HuH-7 (cell line): ENCODE measurements around the gene EXOC7.
"Not testable (repeated sequence)": the region's sequence is repeated elsewhere in the genome, so short reads cannot be mapped to it uniquely, and the experiment has no call there.

Experiments
- DNase-seq: peaks from one replicate; pipeline ENCODE4 v3.0.0; 2011; ENCODE audit warnings: low spot score

The EXOC7 gene

DNA sequence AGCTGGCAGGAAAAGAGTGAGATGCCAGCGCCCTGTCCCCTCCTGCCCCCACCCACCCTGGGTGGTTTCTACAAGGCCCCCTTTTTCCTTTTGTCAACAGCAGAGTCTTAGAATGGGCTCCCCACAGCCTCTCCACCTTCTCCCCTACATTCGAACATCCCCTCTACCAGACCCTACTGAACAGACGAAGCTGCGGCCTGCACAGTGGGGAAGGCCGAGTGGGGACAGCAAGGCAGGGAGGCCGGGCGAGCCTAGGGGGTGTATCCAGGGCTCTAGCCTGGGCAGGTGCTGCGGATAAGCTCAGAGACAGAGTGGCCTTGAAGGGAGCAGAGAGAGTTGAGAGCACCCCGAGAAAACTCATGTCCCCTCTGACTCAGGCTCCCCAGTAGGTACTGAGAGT is 17.2 kb downstream of the EXOC7 start:
- DNase-seq = no peak

GRCh38 chr17:76085731-76086366 is 17.7 kb downstream of the EXOC7 start:
- no peak for DNase-seq

- no peak for DNase-seq
Observed at GRCh38 chr17:76085066-76085730, 18.4 kb downstream of the EXOC7 start.

GRCh38 chr17:76083536-76084182 is 19.9 kb downstream of the EXOC7 start:
- no peak for DNase-seq

DNA sequence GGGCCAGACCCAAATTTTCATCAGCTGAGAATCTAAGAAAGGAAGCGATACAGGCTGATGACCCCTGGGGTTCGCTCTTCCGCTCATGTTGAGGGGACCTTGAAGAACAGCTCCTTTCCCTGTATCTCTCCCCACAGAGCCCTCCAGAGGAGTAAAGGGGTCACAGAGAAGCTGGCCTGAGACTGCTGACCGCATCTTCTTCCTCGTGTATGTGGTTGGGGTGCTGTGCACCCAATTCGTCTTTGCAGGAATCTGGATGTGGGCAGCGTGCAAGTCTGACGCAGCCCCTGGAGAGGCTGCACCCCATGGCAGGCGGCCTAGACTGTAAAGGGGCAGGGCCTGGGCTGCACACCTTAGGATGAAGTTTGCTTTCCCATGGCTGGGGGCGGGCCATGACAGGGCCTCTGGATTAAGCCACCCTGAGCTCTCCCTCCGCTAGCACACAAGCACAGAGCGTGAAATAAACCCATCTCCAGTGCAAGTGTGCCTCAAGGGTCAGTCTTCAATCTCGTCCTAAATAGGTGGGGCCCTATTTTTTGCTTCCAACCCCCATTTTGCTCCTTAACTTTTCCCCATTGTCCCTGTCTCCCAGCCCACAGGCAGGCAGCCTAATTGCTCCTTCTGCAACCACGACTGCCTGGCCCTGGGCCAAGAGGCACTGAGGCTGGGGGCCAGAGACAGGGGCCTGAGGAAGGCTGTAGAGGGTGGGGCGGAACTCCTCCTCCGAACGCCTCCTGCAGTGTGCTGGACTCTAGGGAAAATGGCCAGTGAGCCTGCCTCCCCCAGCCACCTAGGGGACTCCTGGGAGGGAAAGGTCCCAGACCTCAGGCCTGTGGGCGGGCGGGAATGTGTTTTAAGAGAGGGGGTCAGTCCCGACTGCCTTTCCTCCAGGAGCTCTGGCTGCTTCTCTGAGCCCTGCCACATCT is 21.0 kb downstream of the EXOC7 start:
- DNase-seq = no peak

- DNase-seq = no peak
Observed at GRCh38 chr17:76081295-76082210, 22.0 kb downstream of the EXOC7 start.

DNA sequence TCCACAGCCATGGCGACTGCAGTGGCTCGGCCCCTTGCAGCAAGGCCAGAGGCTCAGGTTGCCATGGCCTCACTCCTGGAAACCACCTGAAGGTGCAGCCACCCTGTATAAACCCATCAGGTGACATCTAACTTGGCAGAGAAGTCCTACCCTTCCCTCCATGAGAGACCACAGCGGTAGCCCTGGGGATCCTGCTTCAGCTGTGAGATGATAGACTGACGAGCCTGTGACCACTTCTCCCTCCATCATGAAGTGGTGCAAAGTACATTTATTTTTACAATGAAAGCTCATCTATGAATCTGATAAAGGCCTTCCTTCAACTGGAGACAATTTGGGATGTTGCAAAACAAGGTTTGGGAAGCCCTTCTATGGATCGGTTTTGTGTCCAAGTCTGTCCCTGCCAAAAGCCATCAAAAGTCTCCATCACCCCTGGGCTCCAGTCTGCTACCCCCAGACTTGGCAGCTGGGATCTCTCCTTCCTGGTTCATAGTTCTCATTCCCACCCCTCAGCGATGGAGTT is 22.8 kb downstream of the EXOC7 start:
- no peak for DNase-seq

- peak; percentile 36 for DNase-seq
Observed at GRCh38 chr17:76079956-76080767, 23.4 kb downstream of the EXOC7 start.

DNA sequence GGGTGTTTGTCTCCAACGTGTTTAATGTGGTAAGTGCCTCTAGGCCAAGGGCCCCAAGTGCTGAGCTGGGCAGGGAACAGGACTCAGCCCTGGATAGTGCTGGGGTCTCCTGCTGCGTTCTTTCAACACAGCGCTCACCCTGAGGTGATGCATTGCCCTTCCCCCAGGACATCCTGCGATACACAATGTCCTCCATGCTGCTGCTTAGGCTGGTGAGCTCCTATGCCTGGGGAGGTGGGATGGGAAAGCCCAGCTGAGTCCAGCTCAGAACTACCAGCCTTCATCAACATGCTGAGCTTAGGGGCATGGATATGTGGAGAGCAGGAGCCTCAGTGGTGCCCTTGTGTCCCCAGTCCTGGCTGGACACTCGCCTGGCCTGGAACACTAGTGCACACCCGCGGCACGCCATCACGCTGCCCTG is 24.0 kb downstream of the EXOC7 start:
- DNase-seq = no peak

DNA sequence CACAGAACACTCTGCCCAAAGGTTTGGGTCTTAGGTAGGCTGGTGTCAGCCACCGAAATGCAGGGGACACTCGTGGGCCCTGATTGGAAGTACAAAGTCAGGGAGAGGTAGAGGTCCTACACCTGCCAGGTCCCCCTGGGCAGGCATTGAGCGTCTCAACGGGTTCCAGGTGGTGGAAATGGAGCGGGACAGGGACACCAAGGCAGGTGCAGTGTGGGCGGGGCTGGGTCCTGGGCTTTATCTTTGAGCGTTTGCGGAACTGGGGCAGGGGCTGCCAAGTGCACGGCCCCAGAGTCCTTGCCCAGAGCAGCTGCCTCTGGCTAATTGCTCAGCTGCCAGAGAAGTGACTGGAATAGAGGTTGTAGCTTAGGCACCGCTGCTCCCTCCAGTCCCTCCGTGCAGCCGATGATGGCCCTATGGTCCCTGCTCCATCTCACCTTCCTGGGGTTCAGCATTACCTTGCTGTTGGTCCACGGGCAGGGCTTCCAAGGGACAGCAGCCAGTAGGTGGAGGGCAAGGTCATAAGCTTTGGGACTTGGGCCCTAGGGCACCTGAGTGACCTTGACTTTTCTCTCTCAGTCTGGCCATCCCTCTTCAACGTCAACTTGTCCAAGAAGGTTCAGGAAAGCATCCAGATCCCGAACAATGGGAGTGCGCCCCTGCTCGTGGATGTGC is 24.6 kb downstream of the EXOC7 start, which contains the start of gene ZACN:
TSS of gene ZACN (plus strand) at position 323 of the 675 bp plus-strand sequence. CDS start at position 406, 83 bp downstream.
- no peak for DNase-seq

DNA sequence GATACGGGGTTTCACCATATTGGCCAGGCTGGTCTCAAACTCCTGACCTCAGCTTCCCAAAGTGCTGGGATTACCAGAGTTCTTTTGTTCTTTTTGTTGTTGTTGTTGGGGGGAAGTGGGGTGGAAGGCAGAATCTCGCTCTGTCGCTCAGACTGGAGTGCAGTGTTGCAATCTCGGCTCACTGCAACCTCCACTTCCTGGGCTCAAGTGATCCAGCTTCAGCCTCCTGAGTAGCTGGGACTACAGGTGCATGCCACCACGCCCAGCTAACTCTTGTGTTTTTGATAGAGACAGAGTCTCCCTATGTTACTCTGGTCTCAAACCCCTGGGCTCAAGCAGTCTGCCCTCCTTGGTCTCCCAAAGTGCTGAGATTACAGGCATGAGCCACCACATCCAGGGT is 25.2 kb downstream of the EXOC7 start:
- not testable (repeated sequence) for DNase-seq

DNA sequence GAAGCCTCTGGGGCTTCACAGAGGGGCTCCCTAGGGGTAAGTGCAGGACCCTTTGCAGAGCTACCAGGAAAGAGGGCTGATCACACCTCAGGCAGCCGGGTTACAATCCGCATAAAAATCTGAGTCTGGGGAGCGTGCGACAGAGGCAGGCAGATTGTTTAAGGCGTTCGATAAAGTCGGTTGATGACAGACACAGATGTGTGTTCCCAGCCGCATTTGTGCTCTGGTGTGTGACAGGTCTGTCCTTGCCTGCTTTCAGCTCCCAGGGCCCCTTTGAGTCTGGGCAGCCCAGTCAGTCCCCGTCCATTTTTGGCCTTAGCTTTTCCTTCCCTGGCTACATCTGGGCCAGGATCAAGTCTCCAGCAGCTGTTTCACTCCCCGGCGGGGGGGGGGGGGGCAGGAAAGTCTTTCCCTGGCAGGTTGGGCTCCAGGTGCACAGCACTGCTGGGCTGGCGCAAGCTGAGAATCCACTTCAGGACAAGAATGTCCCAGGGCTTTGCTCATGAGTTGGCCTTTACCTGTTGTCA is 25.9 kb downstream of the EXOC7 start:
- peak; percentile 37 for DNase-seq

DNA sequence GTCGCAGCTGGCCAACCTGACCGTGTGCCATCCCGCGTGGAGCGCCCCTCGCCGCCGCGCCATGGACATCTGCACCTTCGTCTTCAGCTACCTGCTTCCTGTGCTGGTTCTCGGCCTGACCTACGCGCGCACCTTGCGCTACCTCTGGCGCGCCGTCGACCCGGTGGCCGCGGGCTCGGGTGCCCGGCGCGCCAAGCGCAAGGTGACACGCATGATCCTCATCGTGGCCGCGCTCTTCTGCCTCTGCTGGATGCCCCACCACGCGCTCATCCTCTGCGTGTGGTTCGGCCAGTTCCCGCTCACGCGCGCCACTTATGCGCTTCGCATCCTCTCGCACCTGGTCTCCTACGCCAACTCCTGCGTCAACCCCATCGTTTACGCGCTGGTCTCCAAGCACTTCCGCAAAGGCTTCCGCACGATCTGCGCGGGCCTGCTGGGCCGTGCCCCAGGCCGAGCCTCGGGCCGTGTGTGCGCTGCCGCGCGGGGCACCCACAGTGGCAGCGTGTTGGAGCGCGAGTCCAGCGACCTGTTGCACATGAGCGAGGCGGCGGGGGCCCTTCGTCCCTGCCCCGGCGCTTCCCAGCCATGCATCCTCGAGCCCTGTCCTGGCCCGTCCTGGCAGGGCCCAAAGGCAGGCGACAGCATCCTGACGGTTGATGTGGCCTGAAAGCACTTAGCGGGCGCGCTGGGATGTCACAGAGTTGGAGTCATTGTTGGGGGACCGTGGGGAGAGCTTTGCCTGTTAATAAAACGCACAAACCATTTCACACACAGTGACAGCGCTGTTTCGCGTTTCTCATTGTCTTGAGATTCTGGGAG is 26.6 kb downstream of the EXOC7 start:
- DNase-seq = no peak

DNA sequence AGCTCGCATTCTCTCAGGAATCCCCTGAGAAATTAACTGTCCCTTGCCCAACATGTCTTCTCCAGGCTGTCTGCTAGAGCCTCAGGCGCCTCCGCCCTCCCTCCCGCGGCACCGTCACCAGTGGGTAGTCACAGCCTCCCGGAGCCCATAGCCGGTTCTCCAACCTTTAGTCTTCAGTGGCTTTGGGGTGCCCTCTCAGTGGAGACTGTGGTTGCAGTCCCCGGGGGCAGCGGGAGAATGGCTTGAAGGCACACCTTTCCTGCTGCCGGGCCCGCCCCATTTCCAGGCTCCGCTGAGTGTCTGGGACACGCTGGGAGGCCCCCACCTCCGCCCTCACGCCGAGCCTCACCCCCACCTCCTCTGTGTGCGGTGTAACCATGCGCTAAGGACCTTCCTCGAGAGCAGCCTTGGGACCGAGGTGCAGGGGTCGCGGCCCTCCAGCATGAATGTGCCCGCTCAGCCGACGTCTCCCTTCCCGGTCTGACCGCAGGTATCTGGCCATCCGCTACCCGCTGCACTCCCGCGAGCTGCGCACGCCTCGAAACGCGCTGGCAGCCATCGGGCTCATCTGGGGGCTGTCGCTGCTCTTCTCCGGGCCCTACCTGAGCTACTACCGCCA is 27.3 kb downstream of the EXOC7 start:
- DNase-seq = no peak

- DNase-seq = peak; percentile 58
Observed at GRCh38 chr17:76075364-76076145, 28.0 kb downstream of the EXOC7 start.

GRCh38 chr17:76074390-76075363 is 28.9 kb downstream of the EXOC7 start, which contains the start of gene GALR2:
GALR2 (plus strand) TSS chr17:76074781; CDS start chr17:76074884, 103 bp downstream.
- peak; percentile 70 for DNase-seq
